ENCODE results near the gene BABAM1.

DNA sequence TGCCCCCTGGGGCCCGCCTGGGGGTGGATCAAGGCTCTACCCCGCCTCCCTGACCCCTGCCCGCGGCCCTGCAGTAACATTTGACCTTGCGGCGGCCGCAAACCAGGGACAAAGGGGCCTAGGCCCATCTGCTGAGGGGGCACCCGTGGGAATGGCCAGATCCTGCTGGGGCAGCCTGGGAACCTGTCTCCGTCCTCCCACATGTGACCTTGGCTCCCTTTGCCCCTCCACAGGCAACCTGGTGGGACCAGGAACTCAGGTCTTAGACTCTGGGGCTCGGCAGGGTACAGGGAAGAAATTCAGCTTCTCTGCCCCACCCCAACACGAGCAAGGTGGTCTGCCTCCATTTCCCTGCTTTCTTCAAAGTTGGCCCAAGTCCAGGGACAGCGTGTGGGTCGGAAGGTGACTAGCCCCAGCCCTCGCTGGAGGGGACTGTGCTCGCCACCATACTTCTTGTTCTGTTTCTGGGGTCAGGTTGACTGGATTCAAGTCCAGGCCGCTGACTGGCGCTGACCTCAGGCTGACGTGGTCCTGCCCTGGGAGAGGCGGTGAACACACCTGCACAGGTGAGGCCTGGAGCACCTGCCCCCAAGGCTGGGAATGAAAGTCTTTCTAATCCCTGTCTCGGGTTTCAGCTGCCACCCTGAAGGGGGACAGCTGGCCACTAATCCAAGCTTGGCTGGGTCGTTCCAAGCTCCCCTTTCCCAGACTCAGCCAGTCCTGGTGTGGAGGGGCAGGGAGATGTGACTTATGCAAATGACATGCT, 19.0 kb upstream of the BABAM1 start:
- TF ChIP-seq, protein P1, sequence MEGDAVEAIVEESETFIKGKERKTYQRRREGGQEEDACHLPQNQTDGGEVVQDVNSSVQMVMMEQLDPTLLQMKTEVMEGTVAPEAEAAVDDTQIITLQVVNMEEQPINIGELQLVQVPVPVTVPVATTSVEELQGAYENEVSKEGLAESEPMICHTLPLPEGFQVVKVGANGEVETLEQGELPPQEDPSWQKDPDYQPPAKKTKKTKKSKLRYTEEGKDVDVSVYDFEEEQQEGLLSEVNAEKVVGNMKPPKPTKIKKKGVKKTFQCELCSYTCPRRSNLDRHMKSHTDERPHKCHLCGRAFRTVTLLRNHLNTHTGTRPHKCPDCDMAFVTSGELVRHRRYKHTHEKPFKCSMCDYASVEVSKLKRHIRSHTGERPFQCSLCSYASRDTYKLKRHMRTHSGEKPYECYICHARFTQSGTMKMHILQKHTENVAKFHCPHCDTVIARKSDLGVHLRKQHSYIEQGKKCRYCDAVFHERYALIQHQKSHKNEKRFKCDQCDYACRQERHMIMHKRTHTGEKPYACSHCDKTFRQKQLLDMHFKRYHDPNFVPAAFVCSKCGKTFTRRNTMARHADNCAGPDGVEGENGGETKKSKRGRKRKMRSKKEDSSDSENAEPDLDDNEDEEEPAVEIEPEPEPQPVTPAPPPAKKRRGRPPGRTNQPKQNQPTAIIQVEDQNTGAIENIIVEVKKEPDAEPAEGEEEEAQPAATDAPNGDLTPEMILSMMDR (conservative IDR thresholded peaks at IDR 0.05 in 1 of 2, IDR thresholded peaks at IDR 0.05 in 1 of 2; ENCODE audit: extremely low read depth in 1 of 2, insufficient read depth in 1 of 2, low read depth in 1 of 2, low read length in 2 of 2) = no peak
- no peak for TF ChIP-seq EZH2 (IDR thresholded peaks at IDR 0.05; ENCODE audit: borderline replicate concordance, low read length)
